CD4-positive, alpha-beta T cell (primary cell): ENCODE data around the gene ARHGAP15. TPM values are rescaled to one million over a fixed set of nuclear protein-coding genes. Genes with fewer than 3 reads are reported as not detected.
A peak's percentile ranks its signal among the peaks of the same experiment; 100 is the strongest.

Source experiments
- ATAC-seq: fragments of 200-7000 bp; cut with Tn5 transposase; one replicate; pipeline ENCODE4 v1.10.0; 2022; ENCODE audit warnings: mild to moderate bottlenecking; ENCODE audit not compliant: poor library complexity
- CTCF ChIA-PET: fragments of 350-600 bp; sonication (Branson Sonifier 250); formaldehyde crosslinking; loops from one replicate; lab custom pipeline; 2021; ENCODE audit warnings: antibody characterized with exemption, inconsistent platforms; lab: Charles Lee
- POLR2A ChIA-PET: fragments of 350-600 bp; sonication (Branson Sonifier 250); formaldehyde crosslinking; loops from one replicate; lab custom pipeline; 2021; ENCODE audit warnings: antibody characterized with exemption, inconsistent platforms; lab: Charles Lee
- DNase-seq, 14 experiments: peaks; one replicate each; pipeline ENCODE4 v3.0.0-alpha.2; 2013 to 2020; ENCODE audit warnings: mixed read lengths in 2 of 14
- H3K27ac ChIP-seq, 2 donors: one replicate each; pipeline versions ENCODE4 v1.5.1 to v1.7.0; 2013; ENCODE audit warnings: low read length in 2 of 2, low read depth in 1 of 2, mild to moderate bottlenecking in 1 of 2
- H3K27me3 ChIP-seq, 2 experiments: 1 replicate in 1 of 2; 2 replicates in 1 of 2; pipeline versions ENCODE4 v1.6.1 to v1.7.0; 2013; ENCODE audit warnings: low read length in 2 of 2, control low read depth in 1 of 2, mild to moderate bottlenecking in 1 of 2, moderate library complexity in 1 of 2; ENCODE audit not compliant: insufficient read depth in 2 of 2, control insufficient read depth in 1 of 2
- H3K36me3 ChIP-seq: one replicate; pipeline ENCODE4 v1.6.1; 2013; ENCODE audit warnings: low read length, control low read depth; ENCODE audit not compliant: insufficient read depth
- H3K4me1 ChIP-seq: one replicate; pipeline ENCODE4 v1.6.1; 2013; ENCODE audit warnings: low read length, control low read depth; ENCODE audit not compliant: insufficient read depth
- H3K4me3 ChIP-seq: one replicate; pipeline ENCODE4 v1.5.1; 2013; ENCODE audit warnings: mild to moderate bottlenecking, low read length, moderate library complexity
- H3K9me3 ChIP-seq, 2 experiments: 1 replicate in 1 of 2; 2 replicates in 1 of 2; pipeline versions ENCODE4 v1.6.1 to v1.7.0; 2013; ENCODE audit warnings: low read length in 2 of 2, mild to moderate bottlenecking in 2 of 2, control low read depth in 1 of 2, moderate library complexity in 1 of 2; ENCODE audit not compliant: control insufficient read depth in 1 of 2, insufficient read depth in 1 of 2
- H3K27ac Mint-ChIP-seq: one replicate; pipeline ENCODE4 v1.8.0; 2020; ENCODE audit warnings: mixed read lengths
- H3K27me3 Mint-ChIP-seq: one replicate; pipeline ENCODE4 v1.8.0; 2021; ENCODE audit warnings: mixed read lengths
- H3K36me3 Mint-ChIP-seq: one replicate; pipeline ENCODE4 v1.8.0; 2021; ENCODE audit warnings: low read depth, mixed read lengths
- H3K4me1 Mint-ChIP-seq: one replicate; pipeline ENCODE4 v1.8.0; 2021; ENCODE audit warnings: low read depth, mixed read lengths
- H3K4me3 Mint-ChIP-seq: one replicate; pipeline ENCODE4 v1.8.0; 2020; ENCODE audit warnings: mild to moderate bottlenecking, mixed read lengths
- H3K9me3 Mint-ChIP-seq: one replicate; pipeline ENCODE4 v1.8.0; 2020; ENCODE audit warnings: mixed read lengths
- CTCF ChIP-seq: fragments of 200-600 bp; IDR thresholded peaks from one replicate; pipeline ENCODE4 v1.8.0; 2022; ENCODE audit warnings: antibody characterized with exemption, mild to moderate bottlenecking
- intact Hi-C, 2 experiments: fragments of 100-400 bp; cut with DNase I in 1 of 2; cut with micrococcal nuclease in 1 of 2; formaldehyde crosslinking; loops; one replicate each; pipeline versions ENCODE4 v1.15.1 to v1.9.0; 2023 to 2025; cut with DNase I, micrococcal nuclease
- total RNA-seq, 174 experiments: library from RNA in 2 of 174; stranded (reverse) in 2 of 174; gene quantifications; one replicate each; pipeline ENCODE4 v1.2.3 and lab custom pipeline; 2021 to 2026

The ARHGAP15 gene
- total RNA-seq, 2 experiments from 2014 or later: 158 to 165 TPM

- Mint-ChIP-seq H3K4me1 (peaks cover 21% of the 10 kb centered on the region), H3K4me3 (no peak overlapping the region), H3K27me3 (no peaks in the 10 kb centered on the region), H3K9me3 (peaks cover under 1% of the 10 kb centered on the region), H3K36me3 (peaks cover 82% of the 10 kb centered on the region), H3K27ac (peak overlapping the region; percentile 56)
- TF ChIP-seq CTCF: no peak
- Histone ChIP-seq H3K9me3 (no peaks in the 10 kb centered on the region), H3K27me3 (no peaks in the 10 kb centered on the region), H3K4me3 (no peak overlapping the region), H3K27ac (no peak overlapping the region), H3K36me3 (peaks cover 22% of the 10 kb centered on the region), H3K4me1 (no peaks in the 10 kb centered on the region)
- ATAC-seq (no peak), DNase-seq (no peak)
- CTCF ChIA-PET: no interaction called here
- POLR2A ChIA-PET: no interaction called here
- intact Hi-C loops: no loop called here
Measured at GRCh38 chr2:143697744-143698143, 568.5 kb downstream of the ARHGAP15 start.

GRCh38 chr2:143698352-143698751, 569.1 kb downstream of the ARHGAP15 start:
- Histone ChIP-seq H3K36me3 (peaks cover 27% of the 10 kb centered on the region), H3K4me1 (no peaks in the 10 kb centered on the region), H3K4me3 (no peak overlapping the region), H3K9me3 (no peaks in the 10 kb centered on the region), H3K27ac (no peak overlapping the region), H3K27me3 (no peaks in the 10 kb centered on the region)
- H3K27me3 Mint-ChIP-seq: no peaks in the 10 kb centered on the region
- H3K27ac Mint-ChIP-seq: peak overlapping the region; percentile 2
- no peak for TF ChIP-seq CTCF
- no peak for DNase-seq
- peaks cover 2% of the 10 kb centered on the region for H3K9me3 Mint-ChIP-seq
- intact Hi-C loops: no loop called here
- no peak for ATAC-seq
- no peak overlapping the region for H3K4me3 Mint-ChIP-seq
- H3K36me3 Mint-ChIP-seq: peaks cover 82% of the 10 kb centered on the region
- H3K4me1 Mint-ChIP-seq: peaks cover 19% of the 10 kb centered on the region
- ChIA-PET POLR2A (no interaction called here), CTCF (no interaction called here)

- Histone ChIP-seq H3K4me3 (no peak overlapping the region), H3K9me3 (no peaks in the 10 kb centered on the region), H3K27me3 (no peaks in the 10 kb centered on the region), H3K27ac (no peak overlapping the region), H3K36me3 (peaks cover 33% of the 10 kb centered on the region), H3K4me1 (no peaks in the 10 kb centered on the region)
- peaks cover 86% of the 10 kb centered on the region for H3K36me3 Mint-ChIP-seq
- peaks cover 2% of the 10 kb centered on the region for H3K9me3 Mint-ChIP-seq
- H3K4me1 Mint-ChIP-seq: peaks cover 22% of the 10 kb centered on the region
- H3K4me3 Mint-ChIP-seq: no peak overlapping the region
- ChIA-PET POLR2A (interaction anchor here (0.7 kb wide), 1 partner anchor 11 kb away, joined by 3 read pairs; no protein-coding TSS in a partner anchor), CTCF (interaction anchor here (1.6 kb wide), 1 partner anchor 11 kb away, joined by 3 read pairs; no protein-coding TSS in a partner anchor)
- intact Hi-C loops: no loop called here
- TF ChIP-seq CTCF: no peak
- H3K27me3 Mint-ChIP-seq: no peaks in the 10 kb centered on the region
- peak overlapping the region; percentile 2 for H3K27ac Mint-ChIP-seq
- ATAC-seq: no peak
- no peak for DNase-seq
Measured at GRCh38 chr2:143698888-143699570, 569.8 kb downstream of the ARHGAP15 start.
